ENCODE results near the gene APOLD1.

DNA sequence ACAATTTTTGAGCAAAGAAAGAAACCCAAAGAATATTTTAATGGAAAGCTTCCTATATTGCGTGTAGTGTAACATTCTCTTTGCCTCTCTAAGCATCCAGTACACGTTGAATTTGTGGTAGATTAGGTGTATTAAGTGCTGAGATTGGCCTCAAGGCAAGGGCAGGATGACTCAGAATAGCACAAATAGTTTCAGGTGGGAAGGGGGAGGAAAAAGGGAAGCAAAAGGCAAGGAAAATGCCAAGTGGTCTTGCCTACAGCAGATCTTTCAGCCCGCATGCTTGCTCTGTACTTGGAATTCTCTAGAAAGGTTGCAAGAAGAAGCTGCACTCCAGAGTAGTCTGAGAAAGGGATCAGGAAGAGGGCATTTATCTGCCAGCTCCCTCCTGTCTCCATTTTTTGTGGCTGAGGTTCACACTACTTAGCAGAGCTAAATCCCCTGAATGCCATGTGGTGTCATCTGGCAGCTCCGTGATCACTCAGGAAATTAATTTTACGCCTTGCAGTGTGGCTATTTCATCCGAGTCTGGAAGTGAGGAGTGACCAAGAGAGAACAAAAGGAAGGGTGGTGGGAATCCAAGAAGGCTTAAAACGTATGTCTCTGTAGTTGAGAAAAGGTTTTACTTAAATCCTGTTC, 39.8 kb upstream of the APOLD1 start:
- TF ChIP-seq POLR2A (IDR thresholded peaks at IDR 0.05; ENCODE audit: low read length) (no peak), GATA1 (IDR thresholded peaks at IDR 0.05; ENCODE audit: low read depth, low read length) (no peak)
